ENCODE results near the gene E4F1.

DNA sequence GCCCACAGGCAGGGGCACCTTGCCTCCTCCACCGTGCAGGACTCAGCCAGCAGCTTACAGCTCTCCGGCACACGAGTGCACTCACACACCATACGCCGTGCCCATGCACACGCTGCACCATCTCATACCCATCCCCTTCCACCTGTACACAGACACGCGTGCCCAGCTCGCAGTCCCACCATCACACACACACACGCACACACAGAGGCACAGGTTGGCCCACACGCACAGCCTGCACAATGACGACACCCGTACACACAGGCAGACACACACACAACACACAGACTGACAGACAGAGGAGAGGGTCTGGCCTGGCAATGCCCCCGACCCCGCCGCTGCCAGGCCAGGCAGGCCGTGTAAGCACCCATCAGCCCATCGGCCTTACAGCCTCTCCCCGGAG is 39.0 kb upstream of the E4F1 start:
- TF ChIP-seq, protein P1, sequence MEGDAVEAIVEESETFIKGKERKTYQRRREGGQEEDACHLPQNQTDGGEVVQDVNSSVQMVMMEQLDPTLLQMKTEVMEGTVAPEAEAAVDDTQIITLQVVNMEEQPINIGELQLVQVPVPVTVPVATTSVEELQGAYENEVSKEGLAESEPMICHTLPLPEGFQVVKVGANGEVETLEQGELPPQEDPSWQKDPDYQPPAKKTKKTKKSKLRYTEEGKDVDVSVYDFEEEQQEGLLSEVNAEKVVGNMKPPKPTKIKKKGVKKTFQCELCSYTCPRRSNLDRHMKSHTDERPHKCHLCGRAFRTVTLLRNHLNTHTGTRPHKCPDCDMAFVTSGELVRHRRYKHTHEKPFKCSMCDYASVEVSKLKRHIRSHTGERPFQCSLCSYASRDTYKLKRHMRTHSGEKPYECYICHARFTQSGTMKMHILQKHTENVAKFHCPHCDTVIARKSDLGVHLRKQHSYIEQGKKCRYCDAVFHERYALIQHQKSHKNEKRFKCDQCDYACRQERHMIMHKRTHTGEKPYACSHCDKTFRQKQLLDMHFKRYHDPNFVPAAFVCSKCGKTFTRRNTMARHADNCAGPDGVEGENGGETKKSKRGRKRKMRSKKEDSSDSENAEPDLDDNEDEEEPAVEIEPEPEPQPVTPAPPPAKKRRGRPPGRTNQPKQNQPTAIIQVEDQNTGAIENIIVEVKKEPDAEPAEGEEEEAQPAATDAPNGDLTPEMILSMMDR (IDR thresholded peaks at IDR 0.05; ENCODE audit: poor library complexity) = no peak
- no peak for TF ChIP-seq EZH2 (IDR thresholded peaks at IDR 0.05; ENCODE audit: borderline replicate concordance)
